ENCODE results near the gene CBX3.
"Not testable (repeated sequence)": the region's sequence is repeated elsewhere in the genome, so short reads cannot be mapped to it uniquely, and the experiment has no call there.

Gene CBX3

GRCh38 chr7:26190417-26190869 lies 11.1 kb upstream of the CBX3 start:
- peaks cover 98% of the 10 kb centered on the region for H3K4me1 Mint-ChIP-seq
- H3K27me3 Mint-ChIP-seq = no peaks in the 10 kb centered on the region
- no peak for ATAC-seq
- H3K9me3 Mint-ChIP-seq = no peaks in the 10 kb centered on the region
- peak overlapping the region in 1 of 2 donors; percentile 0 for H3K4me3 Mint-ChIP-seq
- DNase-seq = no peak
- peak overlapping the region; percentile 19 to 85 for H3K27ac Mint-ChIP-seq

- Mint-ChIP-seq H3K9me3 (no peaks in the 10 kb centered on the region), H3K4me1 (peaks cover 98% of the 10 kb centered on the region), H3K27me3 (no peaks in the 10 kb centered on the region), H3K4me3 (peak overlapping the region; percentile 57 to 100), H3K27ac (peak overlapping the region in 1 of 2 donors; percentile 99)
- no peak for ATAC-seq
- DNase-seq = no peak
Measured at GRCh38 chr7:26191233-26191973, 10.1 kb upstream of the CBX3 start.

GRCh38 chr7:26191974-26192479 lies 9.5 kb upstream of the CBX3 start:
- DNase-seq (no peak), ATAC-seq (no peak)
- Mint-ChIP-seq H3K9me3 (no peaks in the 10 kb centered on the region), H3K4me3 (peak overlapping the region; percentile 57 to 100), H3K4me1 (peaks cover 98% of the 10 kb centered on the region), H3K27ac (peak overlapping the region; percentile 82 to 99), H3K27me3 (no peaks in the 10 kb centered on the region)

- peaks cover 97% of the 10 kb centered on the region for H3K4me1 Mint-ChIP-seq
- H3K27ac Mint-ChIP-seq = peak overlapping the region; percentile 82 to 99
- no peaks in the 10 kb centered on the region for H3K27me3 Mint-ChIP-seq
- no peak for DNase-seq
- ATAC-seq = no peak
- peak overlapping the region; percentile 79 to 100 for H3K4me3 Mint-ChIP-seq
- H3K9me3 Mint-ChIP-seq = no peaks in the 10 kb centered on the region
Measured at GRCh38 chr7:26192485-26193087, 9.0 kb upstream of the CBX3 start.

DNA sequence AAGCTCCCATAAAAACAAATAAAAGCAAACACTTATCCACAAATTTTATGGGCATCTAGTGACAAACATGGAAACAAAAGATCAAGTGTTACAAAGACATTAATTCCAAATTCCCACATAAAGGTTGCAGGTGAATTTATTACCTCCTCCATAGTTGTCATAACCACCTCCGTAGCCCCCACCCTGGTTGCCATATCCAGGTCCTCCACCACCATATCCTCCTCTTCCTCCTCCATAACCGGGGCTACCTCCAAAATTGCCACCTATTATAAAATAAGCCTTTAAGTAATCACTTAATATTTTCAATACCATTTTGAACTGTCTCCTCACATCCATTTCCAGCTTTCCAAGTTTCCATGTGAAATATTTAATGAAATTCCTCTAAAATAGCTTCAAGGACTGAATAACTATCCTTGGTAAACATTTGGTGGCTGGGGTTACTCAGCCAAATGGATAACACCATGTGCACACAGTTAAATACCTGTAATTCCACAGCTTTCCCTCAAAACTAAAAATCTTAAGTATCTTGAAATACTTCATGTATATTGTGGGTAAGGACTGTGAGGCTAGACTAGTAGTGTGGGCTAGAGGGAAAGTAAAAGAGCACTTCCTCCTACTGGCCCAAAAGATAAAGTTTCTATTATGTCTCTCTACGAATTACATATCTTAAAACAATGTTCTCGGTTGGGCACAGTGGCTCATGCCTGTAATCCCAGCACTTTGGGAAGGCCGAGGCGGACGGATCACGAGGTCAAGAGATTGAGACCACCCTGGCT lies 7.9 kb upstream of the CBX3 start:
- H3K4me3 Mint-ChIP-seq = peak overlapping the region; percentile 79 to 100
- ATAC-seq (peak; percentile 58), DNase-seq (no peak)
- H3K4me1 Mint-ChIP-seq = peaks cover 87% of the 10 kb centered on the region
- peak overlapping the region; percentile 92 to 99 for H3K27ac Mint-ChIP-seq
- no peaks in the 10 kb centered on the region for H3K27me3 Mint-ChIP-seq
- H3K9me3 Mint-ChIP-seq = no peaks in the 10 kb centered on the region

- peaks cover 79% of the 10 kb centered on the region for H3K4me1 Mint-ChIP-seq
- H3K4me3 Mint-ChIP-seq = peak overlapping the region; percentile 79 to 100
- H3K27me3 Mint-ChIP-seq, ATAC-seq, DNase-seq, H3K9me3 Mint-ChIP-seq: not testable (repeated sequence)
- H3K27ac Mint-ChIP-seq = peak overlapping the region; percentile 61 to 99
Measured at GRCh38 chr7:26194764-26195163, 6.8 kb upstream of the CBX3 start.

DNA sequence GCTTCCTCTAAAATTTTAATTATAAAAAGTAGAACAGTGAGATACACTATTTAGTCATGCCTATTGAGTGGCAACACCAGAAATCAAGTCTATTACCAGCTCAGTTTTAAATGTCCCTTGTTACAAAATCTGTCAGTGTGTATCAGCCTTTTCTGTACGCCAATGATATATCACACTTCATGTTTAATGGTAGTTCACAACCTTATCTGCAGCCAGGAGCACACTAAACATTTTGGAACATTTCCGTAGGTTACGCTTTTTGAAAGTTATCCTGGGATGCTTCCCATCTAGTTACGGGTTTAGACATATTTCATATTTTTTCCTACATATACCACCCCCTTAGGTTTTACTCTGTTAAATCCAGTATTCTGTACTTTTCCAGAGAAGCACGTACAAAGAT lies 6.4 kb upstream of the CBX3 start:
- no peak for DNase-seq
- ATAC-seq = no peak
- Mint-ChIP-seq H3K4me3 (peak overlapping the region; percentile 87 to 100), H3K9me3 (no peaks in the 10 kb centered on the region), H3K27me3 (no peaks in the 10 kb centered on the region), H3K27ac (peak overlapping the region; percentile 65 to 99), H3K4me1 (peaks cover 81% of the 10 kb centered on the region)

DNA sequence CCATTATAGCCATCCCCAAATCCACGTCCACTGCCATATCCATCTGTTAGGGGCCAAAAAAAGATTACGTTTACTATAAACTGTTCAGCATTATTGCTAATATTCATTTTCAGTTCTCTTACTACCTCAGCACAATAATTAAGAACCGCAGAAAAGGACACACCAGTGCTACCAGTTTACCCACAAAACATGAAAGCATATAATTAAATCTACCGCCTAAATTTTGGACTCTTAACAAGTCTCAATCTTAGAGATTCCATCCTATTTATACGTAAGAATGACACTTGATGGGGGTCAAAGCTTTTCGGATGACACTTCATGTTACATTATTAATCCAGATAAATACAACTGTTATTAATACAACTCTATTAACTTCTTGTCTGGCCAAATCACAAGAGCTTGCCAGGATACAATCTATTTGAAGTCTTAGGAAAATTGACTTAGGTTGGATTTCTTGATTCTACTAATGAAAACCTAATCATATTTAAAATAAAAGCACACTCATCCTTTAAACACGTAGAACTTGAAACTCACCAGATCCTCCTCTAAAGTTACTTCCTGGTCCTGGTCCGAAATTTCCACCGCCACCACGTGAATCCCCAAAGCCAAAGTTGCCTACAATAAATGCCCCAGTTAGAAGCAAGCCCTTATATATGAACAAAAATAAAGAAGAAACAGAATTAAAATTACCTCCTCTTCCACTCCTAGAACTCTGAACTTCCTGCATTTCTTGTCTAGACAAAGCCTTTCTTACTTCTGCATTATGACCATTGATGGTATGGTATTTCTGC lies 5.5 kb upstream of the CBX3 start:
- Mint-ChIP-seq H3K27me3 (no peaks in the 10 kb centered on the region), H3K4me1 (peaks cover 80% of the 10 kb centered on the region), H3K9me3 (no peaks in the 10 kb centered on the region), H3K4me3 (peak overlapping the region; percentile 87 to 100), H3K27ac (peak overlapping the region; percentile 92 to 95)
- DNase-seq (no peak), ATAC-seq (no peak)

- Mint-ChIP-seq H3K4me1 (peaks cover 66% of the 10 kb centered on the region), H3K9me3 (no peaks in the 10 kb centered on the region), H3K27ac (peak overlapping the region; percentile 100), H3K4me3 (peak overlapping the region; percentile 99 to 100), H3K27me3 (no peaks in the 10 kb centered on the region)
- ATAC-seq (no peak), DNase-seq (no peak)
Measured at GRCh38 chr7:26197153-26198115, 4.1 kb upstream of the CBX3 start.

- Mint-ChIP-seq H3K9me3 (no peaks in the 10 kb centered on the region), H3K4me1 (peaks cover 58% of the 10 kb centered on the region), H3K4me3 (peak overlapping the region; percentile 99 to 100), H3K27ac (peak overlapping the region; percentile 100), H3K27me3 (no peaks in the 10 kb centered on the region)
- no peak for ATAC-seq
- DNase-seq = no peak
Measured at GRCh38 chr7:26198133-26198780, 3.3 kb upstream of the CBX3 start.

DNA sequence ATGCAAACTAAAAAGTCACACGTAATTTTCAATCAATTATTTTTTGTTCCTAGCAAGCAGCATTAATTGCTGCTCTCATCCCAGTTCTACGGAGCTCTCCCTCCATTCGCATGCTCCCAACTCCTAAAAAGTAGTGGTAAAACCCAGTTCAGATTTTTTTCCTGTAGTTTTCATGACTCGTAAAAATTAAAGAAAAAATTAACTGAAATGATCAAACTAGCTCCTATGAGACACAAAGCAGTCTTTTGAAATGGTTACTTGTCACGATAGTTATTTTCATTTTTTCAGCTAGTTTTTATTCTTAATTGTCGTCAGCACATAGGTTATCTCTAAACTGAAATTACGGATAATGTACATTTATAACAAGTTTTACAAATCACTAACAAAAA lies 2.8 kb upstream of the CBX3 start:
- H3K9me3 Mint-ChIP-seq = no peaks in the 10 kb centered on the region
- peak overlapping the region; percentile 100 for H3K27ac Mint-ChIP-seq
- ATAC-seq (no peak), DNase-seq (no peak)
- peaks cover 55% of the 10 kb centered on the region for H3K4me1 Mint-ChIP-seq
- H3K4me3 Mint-ChIP-seq = peak overlapping the region; percentile 99 to 100
- H3K27me3 Mint-ChIP-seq = no peaks in the 10 kb centered on the region

DNA sequence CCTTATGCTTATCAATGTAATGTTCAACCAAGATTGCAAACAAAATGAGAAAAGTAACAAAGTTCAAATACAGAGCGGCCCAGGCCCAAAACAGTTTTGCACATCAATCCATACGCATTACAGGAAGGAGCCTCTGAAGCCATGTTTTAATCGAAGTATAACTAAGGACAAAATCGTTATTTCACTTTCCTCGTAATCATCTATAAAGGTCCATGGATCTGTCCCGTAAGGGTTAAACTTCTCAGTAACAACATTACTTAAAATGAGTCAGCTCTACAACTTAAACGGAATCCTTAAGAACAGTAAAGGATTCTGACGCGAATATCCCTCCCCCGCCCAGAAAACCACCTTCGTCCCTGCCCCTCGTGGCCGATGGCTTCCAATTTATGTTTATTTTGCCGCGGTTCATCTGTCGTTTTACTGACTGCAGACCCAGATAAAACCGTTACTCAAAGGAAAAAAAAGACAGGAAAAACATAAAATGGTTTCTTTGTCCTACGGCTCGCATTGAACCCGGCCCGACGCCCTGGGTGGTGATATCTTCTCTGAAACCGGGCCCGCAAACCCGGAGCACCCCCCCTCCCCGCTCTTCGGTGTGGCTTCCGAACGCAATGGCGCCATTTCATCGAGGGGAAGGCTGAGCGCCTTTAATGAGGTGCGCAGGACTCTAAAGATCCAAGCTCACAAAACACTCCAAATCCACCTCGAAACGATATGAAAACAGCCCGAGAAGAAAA lies 2.1 kb upstream of the CBX3 start:
- ATAC-seq (no peak), DNase-seq (peak; percentile 57 to 73)
- H3K27me3 Mint-ChIP-seq = no peaks in the 10 kb centered on the region
- H3K4me3 Mint-ChIP-seq = peak overlapping the region; percentile 99 to 100
- peaks cover 55% of the 10 kb centered on the region for H3K4me1 Mint-ChIP-seq
- H3K9me3 Mint-ChIP-seq = no peaks in the 10 kb centered on the region
- peak overlapping the region; percentile 100 for H3K27ac Mint-ChIP-seq

- ATAC-seq = peak; percentile 35
- H3K4me1 Mint-ChIP-seq = peaks cover 56% of the 10 kb centered on the region
- H3K9me3 Mint-ChIP-seq = no peaks in the 10 kb centered on the region
- H3K4me3 Mint-ChIP-seq = peak overlapping the region; percentile 99 to 100
- no peaks in the 10 kb centered on the region for H3K27me3 Mint-ChIP-seq
- peak overlapping the region; percentile 100 for H3K27ac Mint-ChIP-seq
- DNase-seq = peak; percentile 80 to 83
Measured at GRCh38 chr7:26200038-26200443, 1.5 kb upstream of the CBX3 start.

Data from stimulated activated naive CD8-positive, alpha-beta T cell treated with anti-CD3 and anti-CD28 coated beads, Interleukin-15, amount 100 ng/mL, for 72 hours (primary cell).